GM23338 (cell line): ENCODE measurements around the gene SUCLG1. TPM values are rescaled to one million over a fixed set of nuclear protein-coding genes. Genes with fewer than 3 reads are reported as not detected.

Source experiments
- ATAC-seq: fragments of 200-7000 bp; cut with Tn5 transposase; 3 replicates; pipeline ENCODE4 v1.9.1; 2020
- DNase-seq: peaks from one replicate; pipeline ENCODE4 v3.0.0-alpha.2; 2015; ENCODE audit warnings: low spot score
- H2AFZ ChIP-seq: fragments of 200-600 bp; sonication (generic); 2 replicates; pipeline ENCODE4 v1.8.0; 2016; ENCODE audit warnings: antibody characterized with exemption, mild to moderate bottlenecking, moderate library complexity
- H3F3A ChIP-seq: fragments of 200-600 bp; sonication (generic); replicated peaks from 2 replicates; pipeline ENCODE4 v1.8.0; 2017; ENCODE audit warnings: antibody characterized with exemption, mixed run types, low read depth
- H3K27ac ChIP-seq: fragments of 200-600 bp; sonication (generic); 2 replicates; pipeline ENCODE4 v1.6.1; 2016; ENCODE audit warnings: low read depth
- H3K27me3 ChIP-seq: fragments of 200-600 bp; sonication (generic); 2 replicates; pipeline ENCODE4 v1.8.0; 2016; ENCODE audit warnings: mild to moderate bottlenecking, mixed run types, moderate library complexity; ENCODE audit not compliant: insufficient read depth
- H3K36me3 ChIP-seq: fragments of 200-600 bp; sonication (generic); 2 replicates; pipeline ENCODE4 v1.8.0; 2016; ENCODE audit warnings: mild to moderate bottlenecking; ENCODE audit not compliant: insufficient read depth
- H3K4me1 ChIP-seq: fragments of 200-600 bp; sonication (generic); 2 replicates; pipeline ENCODE4 v1.8.0; 2016; ENCODE audit warnings: mild to moderate bottlenecking, moderate library complexity; ENCODE audit not compliant: insufficient read depth
- H3K4me2 ChIP-seq: fragments of 200-600 bp; sonication (generic); 2 replicates; pipeline ENCODE4 v1.7.1; 2017; ENCODE audit warnings: mixed run types
- H3K4me3 ChIP-seq: fragments of 200-600 bp; sonication (generic); 2 replicates; pipeline ENCODE4 v1.6.1; 2016; ENCODE audit warnings: mixed run types
- H3K79me2 ChIP-seq: fragments of 200-600 bp; sonication (generic); replicated peaks from 2 replicates; pipeline ENCODE4 v1.8.0; 2017; ENCODE audit warnings: mild to moderate bottlenecking; ENCODE audit not compliant: insufficient read depth
- H3K9me2 ChIP-seq: fragments of 200-600 bp; sonication (generic); 2 replicates; pipeline ENCODE4 v1.8.0; 2017; ENCODE audit not compliant: insufficient read depth
- H4K20me1 ChIP-seq: fragments of 200-600 bp; sonication (generic); replicated peaks from 2 replicates; pipeline ENCODE4 v1.8.0; 2017; ENCODE audit warnings: mild to moderate bottlenecking; ENCODE audit not compliant: insufficient read depth
- H3K27ac Mint-ChIP-seq: 2 replicates; pipeline ENCODE4 v1.8.0; 2020; ENCODE audit warnings: inconsistent platforms, mild to moderate bottlenecking, moderate library complexity, mixed read lengths
- H3K27me3 Mint-ChIP-seq: 3 replicates; pipeline ENCODE4 v1.8.0; 2022; ENCODE audit warnings: low read depth, mild to moderate bottlenecking, moderate library complexity, mixed read lengths, inconsistent platforms; ENCODE audit not compliant: insufficient read depth, poor library complexity
- H3K36me3 Mint-ChIP-seq: 3 replicates; pipeline ENCODE4 v1.8.0; 2021; ENCODE audit warnings: low read depth, mild to moderate bottlenecking, inconsistent platforms, moderate library complexity, mixed read lengths
- H3K4me1 Mint-ChIP-seq: 3 replicates; pipeline ENCODE4 v1.8.0; 2020; ENCODE audit warnings: mild to moderate bottlenecking, inconsistent platforms, mixed read lengths
- H3K4me3 Mint-ChIP-seq: 3 replicates; pipeline ENCODE4 v1.8.0; 2021; ENCODE audit warnings: moderate library complexity, mild to moderate bottlenecking, inconsistent platforms, mixed read lengths
- H3K9me3 Mint-ChIP-seq: 3 replicates; pipeline ENCODE4 v1.8.0; 2020; ENCODE audit warnings: moderate library complexity, mild to moderate bottlenecking, inconsistent platforms, mixed read lengths
- EZH2 ChIP-seq: fragments of 200-600 bp; sonication (generic); IDR thresholded peaks from one replicate; pipeline ENCODE4 v1.8.0; 2017; ENCODE audit warnings: antibody characterized with exemption, mild to moderate bottlenecking, low read depth; ENCODE audit not compliant: unreplicated experiment
- EZH2phosphoT487 ChIP-seq: fragments of 200-600 bp; sonication (generic); IDR thresholded peaks from one replicate; pipeline ENCODE4 v1.8.1; 2018; ENCODE audit warnings: antibody characterized with exemption; ENCODE audit not compliant: unreplicated experiment
- JUNB ChIP-seq: IDR thresholded peaks from one replicate; pipeline ENCODE4 v1.6.1; 2016; ENCODE audit warnings: antibody characterized with exemption; ENCODE audit not compliant: unreplicated experiment
- NANOG ChIP-seq: IDR thresholded peaks from 2 replicates; pipeline ENCODE4 v1.6.1; 2016; ENCODE audit warnings: antibody characterized with exemption, borderline replicate concordance
- POLR2AphosphoS5 ChIP-seq: IDR thresholded peaks from 2 replicates; pipeline ENCODE4 v1.6.1; 2016; ENCODE audit warnings: antibody characterized with exemption, low read depth
- STAT1 ChIP-seq: IDR thresholded peaks from one replicate; pipeline ENCODE4 v1.6.1; 2016; ENCODE audit warnings: antibody characterized with exemption; ENCODE audit not compliant: unreplicated experiment
- polyA plus RNA-seq: library from polyadenylated mRNA; unstranded; fragments of >200 nt; fragmentation: Nextera tagmentation; extraction: Ambion mirVana; gene quantifications from 2 replicates; pipeline ENCODE4 v1.2.1, GENCODE V29; 2016
- total RNA-seq: library from RNA; depleted of rRNA; stranded (reverse); fragments of >200 nt; shearing (Covaris generic); gene quantifications from 2 replicates; pipeline ENCODE4 v1.2.3, GENCODE V29; 2014
- TF ChIP-seq, protein P1 (sequence below): fragments of 250-450 bp; sonication (Bioruptor Pico); IDR thresholded peaks from 2 replicates; pipeline ENCODE4 v1.5.0; 2020; ENCODE audit warnings: mild to moderate bottlenecking, moderate library complexity
- TF ChIP-seq, protein P2 (sequence below), 2 experiments: fragments of 200-600 bp in 1 of 2; sonication (generic) in 1 of 2; conservative IDR thresholded peaks; 2 replicates each; pipeline versions ENCODE4 v1.5.1 to v1.6.1; 2016 to 2017; ENCODE audit warnings: antibody characterized with exemption in 2 of 2, low read depth in 2 of 2, mild to moderate bottlenecking in 2 of 2, moderate library complexity in 1 of 2
- TF ChIP-seq, protein P3 (sequence below): IDR thresholded peaks from 2 replicates; pipeline ENCODE4 v1.6.1; 2016; ENCODE audit warnings: antibody characterized with exemption

The SUCLG1 gene
- total and polyA plus RNA-seq, 2 experiments from 2014 or later, result 24.3 to 36.0 TPM

DNA sequence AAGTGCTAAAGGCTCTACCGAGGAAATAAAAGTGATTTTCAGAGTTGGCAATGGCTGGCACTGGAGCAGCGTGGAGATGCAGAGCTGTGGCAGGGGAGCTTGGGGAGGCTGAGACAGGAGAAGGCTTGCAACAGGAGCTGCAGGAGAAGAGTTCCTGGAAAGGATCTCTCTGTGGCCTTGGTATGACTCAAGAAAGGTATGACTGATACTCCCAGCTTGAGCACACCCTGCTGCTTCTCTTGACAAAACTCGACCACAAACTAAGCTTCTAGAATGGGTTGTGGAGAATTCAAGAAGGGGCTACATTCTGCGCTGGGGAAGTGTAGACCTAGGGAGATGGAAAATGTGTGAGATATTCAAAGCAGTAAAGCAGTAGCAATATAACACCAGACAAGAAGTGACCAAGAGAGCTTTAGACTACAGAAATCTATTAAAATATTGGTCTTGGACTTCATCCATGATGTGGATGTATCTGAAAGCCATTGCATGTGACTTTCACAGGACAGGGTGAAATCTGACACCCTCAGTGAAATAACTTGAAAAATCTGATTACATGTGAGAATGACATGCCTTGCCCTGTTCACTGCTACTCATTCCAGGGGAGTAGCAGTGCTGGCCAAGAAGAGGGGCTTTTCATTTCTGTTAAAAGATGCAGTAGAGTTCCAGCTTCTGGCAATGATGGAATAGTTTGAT is 41.5 kb downstream of the SUCLG1 start (continued):
- TF ChIP-seq, protein P1, sequence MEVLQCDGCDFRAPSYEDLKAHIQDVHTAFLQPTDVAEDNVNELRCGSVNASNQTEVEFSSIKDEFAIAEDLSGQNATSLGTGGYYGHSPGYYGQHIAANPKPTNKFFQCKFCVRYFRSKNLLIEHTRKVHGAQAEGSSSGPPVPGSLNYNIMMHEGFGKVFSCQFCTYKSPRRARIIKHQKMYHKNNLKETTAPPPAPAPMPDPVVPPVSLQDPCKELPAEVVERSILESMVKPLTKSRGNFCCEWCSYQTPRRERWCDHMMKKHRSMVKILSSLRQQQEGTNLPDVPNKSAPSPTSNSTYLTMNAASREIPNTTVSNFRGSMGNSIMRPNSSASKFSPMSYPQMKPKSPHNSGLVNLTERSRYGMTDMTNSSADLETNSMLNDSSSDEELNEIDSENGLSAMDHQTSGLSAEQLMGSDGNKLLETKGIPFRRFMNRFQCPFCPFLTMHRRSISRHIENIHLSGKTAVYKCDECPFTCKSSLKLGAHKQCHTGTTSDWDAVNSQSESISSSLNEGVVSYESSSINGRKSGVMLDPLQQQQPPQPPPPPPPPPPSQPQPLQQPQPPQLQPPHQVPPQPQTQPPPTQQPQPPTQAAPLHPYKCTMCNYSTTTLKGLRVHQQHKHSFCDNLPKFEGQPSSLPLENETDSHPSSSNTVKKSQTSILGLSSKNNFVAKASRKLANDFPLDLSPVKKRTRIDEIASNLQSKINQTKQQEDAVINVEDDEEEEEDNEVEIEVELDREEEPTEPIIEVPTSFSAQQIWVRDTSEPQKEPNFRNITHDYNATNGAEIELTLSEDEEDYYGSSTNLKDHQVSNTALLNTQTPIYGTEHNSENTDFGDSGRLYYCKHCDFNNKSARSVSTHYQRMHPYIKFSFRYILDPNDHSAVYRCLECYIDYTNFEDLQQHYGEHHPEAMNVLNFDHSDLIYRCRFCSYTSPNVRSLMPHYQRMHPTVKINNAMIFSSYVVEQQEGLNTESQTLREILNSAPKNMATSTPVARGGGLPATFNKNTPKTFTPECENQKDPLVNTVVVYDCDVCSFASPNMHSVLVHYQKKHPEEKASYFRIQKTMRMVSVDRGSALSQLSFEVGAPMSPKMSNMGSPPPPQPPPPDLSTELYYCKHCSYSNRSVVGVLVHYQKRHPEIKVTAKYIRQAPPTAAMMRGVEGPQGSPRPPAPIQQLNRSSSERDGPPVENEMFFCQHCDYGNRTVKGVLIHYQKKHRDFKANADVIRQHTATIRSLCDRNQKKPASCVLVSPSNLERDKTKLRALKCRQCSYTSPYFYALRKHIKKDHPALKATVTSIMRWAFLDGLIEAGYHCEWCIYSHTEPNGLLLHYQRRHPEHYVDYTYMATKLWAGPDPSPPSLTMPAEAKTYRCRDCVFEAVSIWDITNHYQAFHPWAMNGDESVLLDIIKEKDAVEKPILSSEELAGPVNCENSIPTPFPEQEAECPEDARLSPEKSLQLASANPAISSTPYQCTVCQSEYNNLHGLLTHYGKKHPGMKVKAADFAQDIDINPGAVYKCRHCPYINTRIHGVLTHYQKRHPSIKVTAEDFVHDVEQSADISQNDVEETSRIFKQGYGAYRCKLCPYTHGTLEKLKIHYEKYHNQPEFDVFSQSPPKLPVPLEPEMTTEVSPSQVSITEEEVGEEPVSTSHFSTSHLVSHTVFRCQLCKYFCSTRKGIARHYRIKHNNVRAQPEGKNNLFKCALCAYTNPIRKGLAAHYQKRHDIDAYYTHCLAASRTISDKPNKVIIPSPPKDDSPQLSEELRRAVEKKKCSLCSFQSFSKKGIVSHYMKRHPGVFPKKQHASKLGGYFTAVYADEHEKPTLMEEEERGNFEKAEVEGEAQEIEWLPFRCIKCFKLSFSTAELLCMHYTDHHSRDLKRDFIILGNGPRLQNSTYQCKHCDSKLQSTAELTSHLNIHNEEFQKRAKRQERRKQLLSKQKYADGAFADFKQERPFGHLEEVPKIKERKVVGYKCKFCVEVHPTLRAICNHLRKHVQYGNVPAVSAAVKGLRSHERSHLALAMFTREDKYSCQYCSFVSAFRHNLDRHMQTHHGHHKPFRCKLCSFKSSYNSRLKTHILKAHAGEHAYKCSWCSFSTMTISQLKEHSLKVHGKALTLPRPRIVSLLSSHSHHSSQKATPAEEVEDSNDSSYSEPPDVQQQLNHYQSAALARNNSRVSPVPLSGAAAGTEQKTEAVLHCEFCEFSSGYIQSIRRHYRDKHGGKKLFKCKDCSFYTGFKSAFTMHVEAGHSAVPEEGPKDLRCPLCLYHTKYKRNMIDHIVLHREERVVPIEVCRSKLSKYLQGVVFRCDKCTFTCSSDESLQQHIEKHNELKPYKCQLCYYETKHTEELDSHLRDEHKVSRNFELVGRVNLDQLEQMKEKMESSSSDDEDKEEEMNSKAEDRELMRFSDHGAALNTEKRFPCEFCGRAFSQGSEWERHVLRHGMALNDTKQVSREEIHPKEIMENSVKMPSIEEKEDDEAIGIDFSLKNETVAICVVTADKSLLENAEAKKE, result no peak

DNA sequence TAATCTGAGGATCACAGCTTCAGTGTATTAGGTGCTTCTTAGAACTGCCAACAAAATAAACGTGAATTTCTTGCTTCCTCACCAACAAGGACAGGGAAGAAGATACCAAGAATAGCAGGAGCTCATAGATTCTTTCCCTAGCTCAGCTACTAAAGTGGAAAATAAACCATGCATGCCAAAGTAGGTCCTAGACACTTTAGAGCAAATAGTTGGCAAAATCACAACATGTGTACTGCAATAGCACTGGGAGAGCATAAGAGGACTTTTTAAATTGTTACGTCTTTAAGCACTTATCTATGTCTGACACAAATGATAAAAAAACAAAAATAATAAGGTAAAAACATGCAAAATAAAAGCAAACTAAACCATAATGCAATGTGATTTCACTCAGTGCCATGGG is 49.5 kb downstream of the SUCLG1 start:
- Histone ChIP-seq H3K36me3 (no peaks in the 10 kb centered on the region), H3K27me3 (no peaks in the 10 kb centered on the region), H2AFZ (no peak overlapping the region), H4K20me1 (no peaks in the 10 kb centered on the region), H3K4me1 (no peaks in the 10 kb centered on the region), H3K27ac (no peak overlapping the region), H3F3A (no peaks in the 10 kb centered on the region), H3K79me2 (no peaks in the 10 kb centered on the region), H3K4me2 (no peak overlapping the region), H3K9me2 (no peaks in the 10 kb centered on the region), H3K4me3 (no peak overlapping the region)
- Mint-ChIP-seq H3K4me1 (no peaks in the 10 kb centered on the region), H3K36me3 (no peaks in the 10 kb centered on the region), H3K27me3 (no peaks in the 10 kb centered on the region), H3K4me3 (no peak overlapping the region), H3K9me3 (no peaks in the 10 kb centered on the region; the same call in 2 of the 3 replicates), H3K27ac (no peak overlapping the region)
- DNase-seq (no peak), ATAC-seq (no peak)
- no peak for TF ChIP-seq JUNB
- TF ChIP-seq, protein P2, sequence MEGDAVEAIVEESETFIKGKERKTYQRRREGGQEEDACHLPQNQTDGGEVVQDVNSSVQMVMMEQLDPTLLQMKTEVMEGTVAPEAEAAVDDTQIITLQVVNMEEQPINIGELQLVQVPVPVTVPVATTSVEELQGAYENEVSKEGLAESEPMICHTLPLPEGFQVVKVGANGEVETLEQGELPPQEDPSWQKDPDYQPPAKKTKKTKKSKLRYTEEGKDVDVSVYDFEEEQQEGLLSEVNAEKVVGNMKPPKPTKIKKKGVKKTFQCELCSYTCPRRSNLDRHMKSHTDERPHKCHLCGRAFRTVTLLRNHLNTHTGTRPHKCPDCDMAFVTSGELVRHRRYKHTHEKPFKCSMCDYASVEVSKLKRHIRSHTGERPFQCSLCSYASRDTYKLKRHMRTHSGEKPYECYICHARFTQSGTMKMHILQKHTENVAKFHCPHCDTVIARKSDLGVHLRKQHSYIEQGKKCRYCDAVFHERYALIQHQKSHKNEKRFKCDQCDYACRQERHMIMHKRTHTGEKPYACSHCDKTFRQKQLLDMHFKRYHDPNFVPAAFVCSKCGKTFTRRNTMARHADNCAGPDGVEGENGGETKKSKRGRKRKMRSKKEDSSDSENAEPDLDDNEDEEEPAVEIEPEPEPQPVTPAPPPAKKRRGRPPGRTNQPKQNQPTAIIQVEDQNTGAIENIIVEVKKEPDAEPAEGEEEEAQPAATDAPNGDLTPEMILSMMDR (conservative IDR thresholded peaks at IDR 0.05; ENCODE audit: low read depth in 2 of 2), result no peak
- TF ChIP-seq EZH2phosphoT487, result no peak
- TF ChIP-seq STAT1, result no peak
- TF ChIP-seq, protein P3, sequence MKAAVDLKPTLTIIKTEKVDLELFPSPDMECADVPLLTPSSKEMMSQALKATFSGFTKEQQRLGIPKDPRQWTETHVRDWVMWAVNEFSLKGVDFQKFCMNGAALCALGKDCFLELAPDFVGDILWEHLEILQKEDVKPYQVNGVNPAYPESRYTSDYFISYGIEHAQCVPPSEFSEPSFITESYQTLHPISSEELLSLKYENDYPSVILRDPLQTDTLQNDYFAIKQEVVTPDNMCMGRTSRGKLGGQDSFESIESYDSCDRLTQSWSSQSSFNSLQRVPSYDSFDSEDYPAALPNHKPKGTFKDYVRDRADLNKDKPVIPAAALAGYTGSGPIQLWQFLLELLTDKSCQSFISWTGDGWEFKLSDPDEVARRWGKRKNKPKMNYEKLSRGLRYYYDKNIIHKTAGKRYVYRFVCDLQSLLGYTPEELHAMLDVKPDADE, result no peak
- no peak for TF ChIP-seq POLR2AphosphoS5
- TF ChIP-seq NANOG, result no peak
- no peak for TF ChIP-seq EZH2
